ENCODE results near the gene PDLIM7.

PDLIM7 gene

GRCh38 chr5:177444106-177445051, 53.0 kb downstream of the PDLIM7 start:
- no peak for DNase-seq (ENCODE audit: low read depth)

DNA sequence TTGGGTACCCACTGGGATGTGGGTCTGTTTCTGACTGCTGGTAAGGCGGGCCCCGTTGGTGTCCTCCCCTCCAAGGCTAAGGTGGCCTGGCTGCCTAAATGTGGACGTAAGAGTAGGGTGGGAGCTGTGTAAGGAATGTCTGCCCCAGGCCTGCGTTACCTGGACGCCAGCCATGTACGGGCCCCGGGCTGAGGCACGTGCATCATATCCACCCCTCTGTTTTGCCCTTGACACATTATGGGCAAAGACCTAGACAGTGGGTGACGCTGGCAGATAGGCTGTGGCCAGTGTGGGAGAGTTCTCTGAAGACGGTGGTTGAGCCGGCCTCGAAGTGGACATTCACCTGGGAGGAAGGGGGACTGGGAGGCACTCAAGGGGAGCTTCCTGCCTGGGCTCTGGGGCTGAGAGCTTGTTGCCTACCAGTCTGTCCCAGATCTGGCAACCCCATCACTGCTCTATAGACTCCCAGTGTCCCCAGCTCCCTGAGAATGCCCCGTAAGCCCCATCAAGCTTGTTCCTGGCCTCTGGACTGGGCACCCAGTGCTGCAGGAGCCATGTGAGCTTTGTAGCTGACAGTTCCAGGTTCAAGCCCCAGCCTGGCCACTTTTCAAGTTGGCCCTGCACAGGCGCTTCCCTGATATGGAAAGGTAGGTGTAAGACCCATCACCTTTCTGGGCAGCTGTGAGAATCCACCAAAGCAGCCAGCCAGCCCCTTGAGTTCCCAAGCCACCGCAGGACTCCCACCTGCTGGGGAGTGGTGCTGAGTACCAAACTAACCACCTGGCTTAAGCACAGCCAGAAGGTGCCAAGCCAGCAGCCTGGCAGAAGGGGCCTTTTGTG, 54.0 kb downstream of the PDLIM7 start:
- DNase-seq (ENCODE audit: low read depth): no peak

DNA sequence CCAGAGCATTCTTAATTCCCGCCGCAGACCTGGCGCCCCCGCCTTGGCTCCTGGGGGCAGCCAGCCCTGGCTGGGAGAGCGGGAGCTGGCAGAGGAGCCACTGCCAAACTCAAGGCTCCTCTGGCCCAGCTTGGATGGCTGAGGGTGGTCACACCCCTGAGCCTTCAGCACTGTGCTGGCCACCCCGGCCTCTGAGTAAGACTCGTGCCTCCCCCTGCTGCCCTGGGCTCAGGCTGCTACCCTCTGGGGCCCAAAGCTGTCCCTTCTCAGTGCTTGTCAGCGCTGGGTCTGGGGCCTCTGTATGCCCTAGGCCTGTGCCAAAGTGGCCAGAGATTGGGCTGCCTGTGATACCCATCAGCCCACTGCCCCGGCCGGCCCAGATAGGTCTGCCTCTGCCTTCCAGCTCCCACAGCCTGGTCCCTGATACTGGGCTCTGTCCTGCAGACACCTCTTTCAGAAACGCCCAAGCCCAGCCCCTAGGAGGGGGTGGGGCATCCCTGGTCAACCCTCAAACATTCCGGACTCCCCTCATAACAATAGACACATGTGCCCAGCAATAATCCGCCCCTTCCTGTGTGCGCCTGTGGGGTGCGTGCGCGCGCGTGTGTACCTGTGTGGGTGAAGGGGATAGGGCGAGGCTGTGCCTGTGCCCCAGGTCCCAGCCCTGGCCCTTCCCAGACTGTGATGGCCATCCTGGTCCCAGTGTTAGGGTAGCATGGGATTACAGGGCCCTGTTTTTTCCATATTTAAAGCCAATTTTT, 55.2 kb downstream of the PDLIM7 start:
- no peak for DNase-seq (ENCODE audit: low read depth)

DNA sequence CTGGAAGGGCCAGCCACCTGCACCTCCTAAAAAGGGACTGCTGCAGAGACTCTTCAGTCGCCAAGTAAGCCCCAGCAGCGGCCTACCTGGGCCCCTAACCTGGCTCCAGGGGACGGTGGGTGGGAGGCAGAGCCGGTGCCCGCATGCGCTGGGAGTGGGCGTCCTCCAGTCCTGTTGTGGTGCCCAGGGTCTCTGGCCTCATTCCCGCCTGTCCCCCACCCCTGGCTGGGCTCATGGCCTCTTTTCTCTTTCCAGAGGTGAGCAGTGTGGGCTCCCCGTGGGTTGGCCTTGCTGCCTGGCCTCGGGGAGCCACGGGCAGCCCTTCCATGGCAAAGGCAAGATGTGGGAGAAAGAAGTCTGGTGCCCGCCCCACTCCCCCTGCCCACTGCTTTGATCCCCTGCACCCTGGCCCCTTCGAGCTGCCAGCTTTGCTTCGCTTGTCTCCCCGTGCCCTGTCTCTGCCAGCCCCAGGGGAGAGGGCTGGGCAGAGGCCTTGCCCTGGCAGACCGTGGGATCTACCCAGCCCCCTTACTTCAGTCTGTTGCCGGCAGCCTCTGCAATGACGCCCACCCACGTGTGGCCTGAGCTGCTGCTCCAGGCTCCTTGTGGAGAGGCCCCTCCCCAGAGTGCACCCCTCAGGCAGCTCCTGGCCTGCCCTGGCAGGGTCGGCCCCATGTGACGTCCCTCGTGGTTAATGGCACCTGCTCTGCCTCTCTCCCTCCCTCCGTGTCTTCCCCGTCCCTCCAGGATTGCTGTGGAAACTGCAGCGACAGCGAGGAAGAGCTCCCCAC, 56.2 kb downstream of the PDLIM7 start:
- no peak for DNase-seq (ENCODE audit: low read depth)

DNA sequence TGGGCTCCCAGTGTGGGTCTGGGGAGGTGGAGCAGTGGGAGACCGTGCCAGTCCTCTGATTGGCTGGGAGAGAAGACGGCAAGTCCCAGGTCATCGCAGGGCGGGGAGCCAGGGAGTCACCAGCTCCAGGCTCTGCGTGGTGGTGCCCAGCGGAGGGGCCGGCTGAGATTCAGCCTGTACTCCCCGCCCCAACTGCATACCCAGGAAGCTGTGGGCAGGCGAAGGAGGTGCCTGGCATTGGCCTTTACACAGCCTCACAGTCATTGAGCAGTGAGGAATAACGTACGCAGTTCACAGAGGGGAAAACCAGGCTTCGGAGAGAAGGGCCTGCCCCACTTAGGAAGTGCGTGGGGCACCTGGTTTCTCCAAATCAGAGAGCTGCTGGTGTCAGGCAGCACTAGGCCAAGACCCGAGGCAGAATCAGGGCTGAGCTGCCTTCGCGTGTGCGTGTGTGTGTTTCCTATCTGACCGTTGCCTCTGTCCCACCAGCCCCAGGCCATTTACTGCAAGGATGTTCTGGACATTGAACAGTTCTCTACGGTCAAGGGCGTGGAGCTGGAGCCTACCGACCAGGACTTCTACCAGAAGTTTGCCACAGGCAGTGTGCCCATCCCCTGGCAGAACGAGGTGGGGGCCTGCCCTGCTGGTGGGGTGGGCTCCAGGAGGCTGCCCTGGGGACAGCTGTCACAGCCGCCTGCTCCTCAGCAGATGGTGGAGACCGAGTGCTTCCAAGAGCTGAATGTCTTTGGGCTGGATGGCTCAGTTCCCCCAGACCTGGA, 57.0 kb downstream of the PDLIM7 start:
- no peak for DNase-seq (ENCODE audit: low read depth)

DNA sequence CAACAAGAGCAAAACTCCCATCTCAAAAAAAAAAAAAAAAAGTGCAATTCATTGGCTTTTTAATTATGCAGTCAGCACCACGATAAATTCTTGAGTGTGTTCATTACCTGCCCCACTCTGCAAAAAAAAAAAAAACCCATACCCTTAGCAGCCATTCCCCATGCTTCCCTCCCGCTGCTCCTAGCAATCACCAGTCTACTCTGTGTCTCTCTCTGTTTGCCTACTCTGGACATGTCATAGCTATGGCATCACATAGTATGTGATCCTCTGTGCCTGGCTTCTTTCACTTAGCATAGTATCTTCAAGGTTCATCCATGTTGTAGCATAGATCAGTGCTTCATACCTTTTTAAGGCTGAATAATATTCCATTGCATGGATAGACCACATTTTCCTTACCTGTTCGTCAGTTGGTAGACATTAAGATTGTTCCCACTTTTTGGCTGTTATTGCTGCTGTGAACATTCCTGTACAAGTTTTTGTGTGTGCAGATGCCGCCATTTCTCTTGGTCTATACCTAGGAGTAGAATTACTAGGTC, 57.8 kb downstream of the PDLIM7 start:
- DNase-seq (ENCODE audit: low read depth): no peak

- DNase-seq (ENCODE audit: low read depth): no peak
Measured at GRCh38 chr5:177438468-177438867, 58.9 kb downstream of the PDLIM7 start.

GRCh38 chr5:177437623-177438022, 59.8 kb downstream of the PDLIM7 start:
- no peak for DNase-seq (ENCODE audit: low read depth)

DNA sequence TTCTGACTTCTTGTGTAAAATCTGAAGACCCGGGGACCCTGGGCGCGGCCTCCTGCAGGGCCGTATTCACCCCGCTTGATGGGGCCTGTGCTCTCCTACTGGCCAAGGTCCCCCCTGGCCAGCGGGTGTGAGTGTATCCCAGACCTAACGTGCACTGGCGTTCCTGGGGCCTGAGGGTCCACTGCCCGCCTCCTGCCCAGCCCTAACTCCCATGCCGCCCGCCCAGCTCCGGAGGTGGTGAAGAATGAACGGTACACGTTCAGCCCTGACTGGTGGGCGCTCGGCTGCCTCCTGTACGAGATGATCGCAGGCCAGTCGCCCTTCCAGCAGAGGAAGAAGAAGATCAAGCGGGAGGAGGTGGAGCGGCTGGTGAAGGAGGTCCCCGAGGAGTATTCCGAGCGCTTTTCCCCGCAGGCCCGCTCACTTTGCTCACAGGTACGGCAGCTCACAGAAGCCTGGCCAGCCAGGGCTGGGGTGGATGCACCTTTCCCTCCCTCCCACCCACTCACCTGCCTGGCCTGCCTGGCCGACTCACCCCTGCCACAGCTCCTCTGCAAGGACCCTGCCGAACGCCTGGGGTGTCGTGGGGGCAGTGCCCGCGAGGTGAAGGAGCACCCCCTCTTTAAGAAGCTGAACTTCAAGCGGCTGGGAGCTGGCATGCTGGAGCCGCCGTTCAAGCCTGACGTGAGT, 61.4 kb downstream of the PDLIM7 start:
- no peak for DNase-seq (ENCODE audit: low read depth)

GRCh38 chr5:177434942-177435738, 62.3 kb downstream of the PDLIM7 start:
- DNase-seq (ENCODE audit: low read depth): no peak

DNA sequence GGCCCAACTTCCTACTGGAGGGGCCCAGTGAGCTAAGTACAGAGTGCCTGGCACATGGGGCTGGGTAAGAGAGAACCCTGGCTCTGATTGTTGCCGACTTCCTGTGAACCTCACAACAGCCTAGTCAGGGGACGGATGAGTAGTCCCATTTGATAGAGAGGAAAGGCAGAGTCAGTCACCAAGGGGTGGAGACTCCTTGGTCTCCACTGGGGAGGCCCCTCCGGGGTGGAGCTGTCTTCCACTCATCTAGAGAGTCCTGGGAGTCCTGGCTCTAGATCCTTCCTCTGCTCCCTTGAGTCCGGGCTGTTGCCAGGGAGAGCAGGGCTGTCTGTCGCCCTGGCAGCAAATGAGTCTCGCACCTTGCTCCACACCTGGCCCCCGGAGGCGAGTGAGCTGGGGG, 63.0 kb downstream of the PDLIM7 start:
- DNase-seq (ENCODE audit: low read depth): no peak

DNA sequence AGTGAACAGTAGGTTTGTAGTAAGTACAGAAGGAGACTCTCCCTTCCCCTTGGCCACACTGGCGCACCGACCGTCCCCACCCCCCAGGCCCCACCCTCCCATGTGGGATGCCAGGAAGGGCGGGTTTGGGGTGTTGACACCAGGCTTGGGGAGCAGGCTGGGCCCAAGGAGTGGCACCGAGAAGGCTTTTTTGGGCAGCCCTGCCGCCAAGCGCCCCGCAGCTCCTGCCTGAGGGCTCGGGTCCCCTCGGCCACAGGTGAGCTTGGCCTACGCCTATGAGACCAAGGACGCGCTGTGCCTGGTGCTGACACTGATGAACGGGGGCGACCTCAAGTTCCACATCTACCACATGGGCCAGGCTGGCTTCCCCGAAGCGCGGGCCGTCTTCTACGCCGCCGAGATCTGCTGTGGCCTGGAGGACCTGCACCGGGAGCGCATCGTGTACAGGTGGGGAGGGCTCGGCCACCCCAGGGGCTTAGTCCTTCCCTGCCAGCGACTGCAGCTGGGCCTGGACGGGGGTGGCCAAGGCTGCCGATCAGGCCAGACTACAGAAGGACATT, 63.7 kb downstream of the PDLIM7 start:
- no peak for DNase-seq (ENCODE audit: low read depth)
